ENCODE data around the gene UNC119B.

DNA sequence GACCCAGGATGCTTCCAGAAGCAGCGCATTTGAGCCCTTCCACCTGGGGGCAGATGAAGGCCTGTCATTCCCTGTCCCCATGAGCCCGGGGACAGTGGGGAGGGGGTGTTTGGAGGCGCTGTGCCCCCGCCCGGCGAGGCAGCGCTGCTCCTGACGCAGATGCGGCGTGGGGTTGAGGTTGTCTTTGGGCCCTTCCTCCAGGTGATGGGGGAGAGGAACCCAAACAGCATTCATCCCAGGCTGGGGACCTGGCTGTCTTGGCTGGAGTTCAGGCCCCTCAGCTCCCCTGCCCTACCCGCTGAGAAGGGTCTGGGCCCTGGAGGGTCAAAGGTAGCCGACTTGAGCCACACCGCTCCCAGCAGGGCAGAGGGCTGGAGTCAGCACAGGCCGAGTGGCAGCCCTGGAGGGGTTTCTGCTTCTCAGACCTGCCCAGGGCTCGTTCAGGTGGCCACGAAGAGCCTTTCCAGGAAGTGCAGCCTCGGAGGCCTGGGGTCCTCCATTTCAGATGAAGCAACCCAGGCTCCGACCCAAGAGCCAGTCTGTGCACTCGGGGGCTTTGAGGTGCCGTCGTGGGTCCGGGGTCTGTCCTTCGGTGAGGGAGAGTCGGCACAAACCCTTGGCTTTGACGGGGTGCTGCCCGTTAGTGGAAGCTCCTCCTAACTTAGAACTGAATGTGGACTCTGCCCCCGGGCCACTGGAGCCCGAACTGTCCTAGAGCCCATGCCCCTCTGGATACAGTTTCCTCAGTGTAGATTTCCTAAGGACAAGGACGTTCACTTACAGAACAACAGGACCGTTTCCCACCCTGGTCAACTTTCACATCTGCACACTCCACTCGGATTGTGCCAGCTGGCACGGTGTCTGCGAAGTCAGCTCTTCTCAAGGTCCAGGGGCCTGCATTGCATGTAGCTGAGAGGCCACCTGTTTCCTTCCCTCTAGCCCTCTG is 31.5 kb downstream of the UNC119B start:
- TF ChIP-seq, protein P1, sequence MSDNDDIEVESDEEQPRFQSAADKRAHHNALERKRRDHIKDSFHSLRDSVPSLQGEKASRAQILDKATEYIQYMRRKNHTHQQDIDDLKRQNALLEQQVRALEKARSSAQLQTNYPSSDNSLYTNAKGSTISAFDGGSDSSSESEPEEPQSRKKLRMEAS (IDR thresholded peaks at IDR 0.05) = no peak
- TF ChIP-seq, protein P2, sequence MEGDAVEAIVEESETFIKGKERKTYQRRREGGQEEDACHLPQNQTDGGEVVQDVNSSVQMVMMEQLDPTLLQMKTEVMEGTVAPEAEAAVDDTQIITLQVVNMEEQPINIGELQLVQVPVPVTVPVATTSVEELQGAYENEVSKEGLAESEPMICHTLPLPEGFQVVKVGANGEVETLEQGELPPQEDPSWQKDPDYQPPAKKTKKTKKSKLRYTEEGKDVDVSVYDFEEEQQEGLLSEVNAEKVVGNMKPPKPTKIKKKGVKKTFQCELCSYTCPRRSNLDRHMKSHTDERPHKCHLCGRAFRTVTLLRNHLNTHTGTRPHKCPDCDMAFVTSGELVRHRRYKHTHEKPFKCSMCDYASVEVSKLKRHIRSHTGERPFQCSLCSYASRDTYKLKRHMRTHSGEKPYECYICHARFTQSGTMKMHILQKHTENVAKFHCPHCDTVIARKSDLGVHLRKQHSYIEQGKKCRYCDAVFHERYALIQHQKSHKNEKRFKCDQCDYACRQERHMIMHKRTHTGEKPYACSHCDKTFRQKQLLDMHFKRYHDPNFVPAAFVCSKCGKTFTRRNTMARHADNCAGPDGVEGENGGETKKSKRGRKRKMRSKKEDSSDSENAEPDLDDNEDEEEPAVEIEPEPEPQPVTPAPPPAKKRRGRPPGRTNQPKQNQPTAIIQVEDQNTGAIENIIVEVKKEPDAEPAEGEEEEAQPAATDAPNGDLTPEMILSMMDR (IDR thresholded peaks at IDR 0.05 in 2 of 3, conservative IDR thresholded peaks at IDR 0.05 in 1 of 3; ENCODE audit: borderline replicate concordance in 1 of 3, insufficient read depth in 1 of 3, low read depth in 2 of 3, low read length in 2 of 3) = no peak
- no peak for TF ChIP-seq POLR2AphosphoS5 (IDR thresholded peaks at IDR 0.05; ENCODE audit: low read depth, low read length)

Measured in HCT116 (cell line).